Cardiac septum (tissue), 1 donor: Measurements from ENCODE around the gene SASH3. TPM values are rescaled to one million over a fixed set of nuclear protein-coding genes. Genes with fewer than 3 reads are reported as not detected.

Experiments
- DNase-seq: peaks from one replicate; pipeline ENCODE4 v3.0.0-alpha.2; 2020; ENCODE audit warnings: low spot score
- intact Hi-C: fragments of 100-400 bp; cut with DNase I; formaldehyde crosslinking; loops from one replicate; pipeline ENCODE4 v1.14.0; 2022
- total RNA-seq: library from RNA; stranded (reverse); fragmentation: NEBNext Ultra II Directional; extraction: Animal tissue kit (Norgen Biotek cat#: 25700); gene quantifications from one replicate; pipeline ENCODE4 v1.2.1, GENCODE V29; 2021
- donor health status: DM: no; HTN: no; CAD: no.

SASH3 gene
- total RNA-seq, 1 donor from 2014 or later, result 3.8 TPM

DNA sequence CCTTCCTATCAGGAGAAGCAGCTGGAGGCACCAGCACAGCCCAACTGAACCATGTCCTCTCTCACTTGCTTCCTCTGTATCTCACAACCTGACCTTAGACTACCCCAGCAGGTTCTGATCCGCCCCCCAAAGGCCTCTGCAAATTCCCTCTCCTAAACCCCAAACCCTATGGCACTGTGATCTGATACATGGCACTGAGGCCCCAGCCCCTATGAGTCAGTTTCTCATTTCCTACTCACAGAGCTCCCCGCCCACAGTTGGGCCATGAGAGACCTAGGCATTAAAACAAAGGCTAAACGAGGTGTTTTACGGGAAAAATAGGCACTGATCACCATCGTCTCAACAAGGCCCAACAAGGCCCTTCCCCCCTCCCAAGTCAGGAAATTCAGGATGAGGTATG is 19.1 kb downstream of the SASH3 start:
- intact Hi-C loops, result no loop called here
- no peak for DNase-seq

DNA sequence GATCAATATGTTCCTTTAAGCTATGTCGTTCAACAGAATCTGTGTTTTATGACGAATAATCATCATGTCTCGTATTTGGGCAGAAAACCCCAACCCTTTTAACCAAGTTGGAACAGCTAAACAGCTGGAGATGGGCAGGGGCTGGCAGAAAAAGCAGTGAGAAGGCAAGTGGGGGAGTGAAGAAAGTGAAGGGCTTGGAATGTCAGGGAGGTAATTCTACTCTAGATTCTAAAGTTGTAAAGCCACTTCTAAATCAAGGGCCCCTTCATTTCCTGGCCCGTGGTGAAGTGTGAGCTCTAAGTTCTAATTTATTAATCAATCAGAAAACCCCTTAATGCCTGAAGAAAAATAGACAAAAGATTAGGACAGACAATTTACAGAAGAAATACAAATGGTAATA is 20.4 kb downstream of the SASH3 start:
- no peak for DNase-seq
- intact Hi-C loops, result no loop called here

DNA sequence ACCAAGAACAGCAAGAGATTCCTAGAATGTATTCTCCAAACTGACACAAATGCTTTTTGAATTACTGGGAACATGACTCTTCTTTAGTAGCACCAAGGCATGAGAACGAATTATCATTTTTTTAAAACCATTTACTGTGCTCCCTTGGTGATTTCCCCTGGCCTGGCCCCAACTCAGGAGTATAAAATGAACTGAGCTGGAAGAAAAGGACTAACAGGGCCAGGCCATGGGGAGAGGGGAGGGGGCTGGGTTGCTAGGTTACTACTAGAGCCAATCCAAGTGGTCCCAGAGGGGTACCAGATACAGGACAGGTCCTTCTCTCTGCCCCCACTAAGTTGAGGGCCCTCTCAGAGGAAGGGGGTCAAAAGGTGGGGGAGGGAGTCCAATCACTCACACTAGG is 23.1 kb downstream of the SASH3 start:
- intact Hi-C loops, result no loop called here
- no peak for DNase-seq

DNA sequence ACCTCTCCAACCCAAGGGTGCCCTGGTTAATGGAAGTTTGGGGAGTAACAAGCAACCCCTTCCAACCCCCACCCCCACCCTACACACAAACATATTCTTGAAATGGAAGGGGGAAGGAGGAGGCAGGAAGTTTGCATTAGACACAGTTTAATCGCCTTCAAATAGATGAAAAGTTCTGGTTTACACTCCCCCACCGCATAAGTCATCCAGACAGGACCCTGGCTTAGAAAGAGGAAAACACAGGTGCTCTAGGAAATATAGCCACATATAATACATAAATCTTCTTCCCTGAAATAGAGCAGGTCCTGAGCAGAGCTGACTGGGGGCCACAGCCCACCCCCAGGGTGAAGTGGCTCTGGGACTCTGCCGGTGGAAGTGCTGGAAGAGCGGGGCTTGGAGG is 25.1 kb downstream of the SASH3 start:
- DNase-seq, result no peak
- intact Hi-C loops, result no loop called here

DNA sequence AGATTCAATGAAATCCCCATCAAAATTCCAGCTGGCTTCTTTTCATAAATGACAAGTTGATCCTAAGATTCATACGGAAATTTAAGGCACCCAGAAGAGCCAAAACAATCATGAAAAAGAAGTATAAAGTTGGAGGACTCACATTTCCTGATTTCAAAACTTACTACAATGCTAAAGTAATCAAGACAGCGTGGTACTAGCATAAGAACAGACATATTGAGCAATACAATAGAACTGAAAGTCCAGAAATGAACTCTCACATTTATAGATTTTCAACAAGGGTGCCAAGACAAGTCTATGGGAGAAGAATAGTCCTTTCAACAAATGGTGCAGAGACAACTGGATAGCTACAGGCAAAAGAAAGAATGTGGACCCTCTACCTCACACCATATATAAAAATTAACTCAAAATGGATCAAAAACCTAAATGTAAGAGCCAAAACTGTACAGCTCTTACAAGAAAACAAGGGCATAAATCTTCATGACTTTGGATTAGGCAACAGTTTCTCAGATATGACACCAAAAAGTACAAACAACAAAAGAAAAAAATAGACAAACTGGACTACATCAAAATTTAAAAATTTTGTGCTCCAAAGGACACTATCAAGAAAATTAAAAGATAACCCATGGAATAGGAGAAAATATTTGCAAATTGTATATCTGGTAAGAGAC is 28.5 kb downstream of the SASH3 start:
- intact Hi-C loops, result no loop called here
- DNase-seq, result no peak

DNA sequence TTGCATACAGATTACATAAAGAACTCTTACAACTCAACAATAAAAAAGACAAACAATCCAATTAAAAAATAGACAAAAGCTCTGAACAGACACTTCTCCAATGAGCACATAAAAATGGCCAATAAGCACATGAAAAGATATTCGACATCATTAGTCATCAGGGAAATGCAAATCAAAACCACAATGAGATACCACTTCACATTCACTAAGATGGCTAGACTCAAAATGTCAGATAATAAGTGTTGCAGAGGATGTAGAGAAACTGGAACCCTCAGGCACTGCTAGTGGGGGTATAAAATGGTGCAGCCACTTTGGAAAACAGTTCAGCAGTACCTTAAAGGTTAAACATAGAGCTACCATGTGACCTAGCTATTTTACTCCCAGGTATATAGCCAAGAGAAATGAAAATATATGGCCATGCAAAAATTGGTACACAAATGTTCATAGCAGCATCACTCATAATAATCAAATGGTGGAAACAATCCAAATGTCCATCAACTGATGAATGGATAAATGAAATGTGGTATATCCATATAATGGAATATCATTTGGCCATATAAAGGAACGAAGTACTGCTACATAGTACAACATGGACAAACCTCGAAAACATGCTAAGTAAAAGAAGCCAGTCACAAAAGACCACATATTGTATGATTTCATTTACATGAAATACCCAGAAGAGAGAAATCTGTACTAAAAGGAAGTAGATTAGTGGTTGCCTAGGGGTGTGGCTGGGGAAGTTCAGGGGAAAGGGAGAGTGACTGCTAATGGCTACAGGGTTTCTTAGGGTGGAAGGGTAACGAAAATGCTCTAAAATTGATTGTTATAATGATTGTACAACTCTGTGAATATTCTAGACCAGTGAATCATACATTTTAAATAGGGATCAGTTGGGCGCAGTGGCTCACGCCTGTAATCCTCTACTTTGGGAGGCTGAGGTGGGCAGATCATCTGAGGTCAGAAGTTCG is 29.4 kb downstream of the SASH3 start:
- no peak for DNase-seq
- intact Hi-C loops, result no loop called here

DNA sequence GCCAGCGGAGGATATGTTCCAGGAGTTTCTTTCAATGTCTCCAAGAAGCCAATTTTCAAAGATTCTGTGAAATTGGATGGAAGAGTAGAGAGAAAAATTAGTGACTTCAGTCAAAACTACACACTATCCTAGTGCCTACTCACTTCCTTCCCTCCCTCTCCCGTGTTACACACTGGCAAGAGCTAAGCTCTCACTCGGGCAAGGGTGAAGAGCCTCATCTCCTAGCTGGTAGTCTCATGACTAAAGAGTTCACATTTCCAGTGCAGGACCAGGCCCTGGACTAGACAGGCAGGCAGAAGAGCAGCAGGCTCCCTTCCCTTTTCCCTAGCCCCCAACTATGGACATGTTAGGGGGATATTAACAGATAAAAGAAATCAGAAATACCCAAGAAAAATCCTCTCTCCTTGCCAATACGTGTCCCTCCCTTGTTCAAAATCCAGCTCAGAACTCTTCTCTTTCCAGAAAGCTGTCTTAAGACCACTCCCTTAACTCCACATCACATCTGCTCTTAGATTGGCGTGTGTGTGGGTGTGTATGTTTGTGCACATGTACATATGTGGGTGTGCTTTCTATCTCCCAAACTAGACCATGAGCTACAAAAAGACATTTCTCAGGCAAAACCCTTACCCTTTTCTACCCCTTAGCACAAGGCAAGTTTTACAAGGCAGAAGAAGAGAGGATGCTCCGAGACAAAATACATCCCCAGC is 34.1 kb downstream of the SASH3 start:
- no peak for DNase-seq
- intact Hi-C loops, result no loop called here

DNA sequence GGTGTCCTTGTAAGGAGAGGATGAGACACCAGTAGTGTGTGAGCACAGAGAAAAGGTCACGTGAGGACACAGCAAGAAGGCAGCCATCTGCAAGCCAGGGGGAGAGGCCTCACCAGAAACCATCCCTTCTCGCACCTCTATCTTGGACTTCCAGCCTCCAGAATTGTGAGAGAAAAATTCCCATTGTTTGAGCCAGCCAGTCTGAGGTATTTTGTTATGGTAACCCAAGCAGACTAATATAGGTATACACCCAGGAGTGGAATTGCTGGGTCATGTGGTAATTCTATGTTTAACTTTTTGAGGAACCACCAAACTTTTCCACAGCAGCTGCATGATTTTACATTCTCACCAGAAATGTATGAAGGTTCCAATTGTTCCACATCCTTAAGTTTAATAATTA is 38.4 kb downstream of the SASH3 start:
- DNase-seq, result no peak
- intact Hi-C loops, result no loop called here

DNA sequence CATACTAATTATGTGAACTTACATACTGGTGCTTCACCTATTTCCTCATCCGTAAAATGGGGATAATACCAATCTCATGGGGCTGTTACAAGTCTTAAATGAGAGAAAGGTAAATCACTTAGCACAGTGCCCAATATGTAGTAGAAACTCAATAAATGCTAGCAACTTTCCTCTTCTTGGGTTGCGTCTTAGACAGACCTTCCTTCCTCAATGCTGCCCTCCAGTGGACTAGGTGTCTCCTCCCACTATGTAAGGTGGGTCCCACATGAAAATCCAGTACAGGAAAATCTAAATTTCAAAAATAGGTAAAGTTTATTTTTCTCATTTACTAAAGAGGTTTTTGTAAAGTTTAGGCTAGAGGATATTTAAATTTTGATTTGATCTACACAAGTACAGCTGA is 43.4 kb downstream of the SASH3 start:
- DNase-seq, result no peak
- intact Hi-C loops, result loop anchor here (5.0 kb wide), 1 partner anchor 216 kb away; no protein-coding TSS in a partner anchor

DNA sequence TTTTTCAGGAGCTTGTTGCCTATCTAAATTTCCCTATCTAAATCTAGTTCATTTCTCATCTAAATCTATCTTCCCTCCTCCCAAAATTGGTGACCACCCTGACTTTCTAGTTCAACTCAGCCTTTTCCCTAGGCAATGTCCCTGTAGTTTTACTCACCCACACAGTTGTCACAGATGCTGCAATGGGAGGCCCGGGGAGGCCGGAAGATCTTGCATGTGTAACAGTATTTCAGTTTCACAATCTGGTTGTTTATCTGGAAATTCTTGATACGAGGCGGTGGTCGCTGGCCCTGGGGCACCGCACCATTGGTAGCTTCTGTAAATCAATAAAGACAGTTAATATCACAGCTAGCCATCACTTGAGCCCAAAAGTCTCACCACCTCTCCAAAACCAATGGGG is 43.8 kb downstream of the SASH3 start:
- no peak for DNase-seq
- intact Hi-C loops, result loop anchor here (5.0 kb wide), 1 partner anchor 216 kb away; no protein-coding TSS in a partner anchor

DNA sequence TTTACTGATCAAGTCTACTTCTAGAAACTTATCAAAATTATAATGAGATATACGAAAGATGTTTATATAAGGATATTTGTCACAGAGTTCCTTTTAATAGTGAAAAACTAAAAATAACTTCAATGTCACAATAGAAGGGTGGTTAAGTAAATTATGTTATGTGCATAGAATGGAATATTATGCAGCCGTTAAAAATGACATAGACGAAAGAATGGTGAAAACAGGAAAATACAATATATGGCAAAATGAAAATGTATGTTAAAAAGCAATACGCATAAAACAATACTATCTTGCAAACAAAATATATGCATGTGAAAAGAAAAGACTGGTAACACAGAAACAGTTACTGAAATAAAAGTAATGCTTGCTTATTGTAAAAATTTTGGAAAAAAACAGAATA is 44.9 kb downstream of the SASH3 start:
- DNase-seq, result no peak
- intact Hi-C loops, result loop anchor here (5.0 kb wide), 1 partner anchor 217 kb away; no protein-coding TSS in a partner anchor

DNA sequence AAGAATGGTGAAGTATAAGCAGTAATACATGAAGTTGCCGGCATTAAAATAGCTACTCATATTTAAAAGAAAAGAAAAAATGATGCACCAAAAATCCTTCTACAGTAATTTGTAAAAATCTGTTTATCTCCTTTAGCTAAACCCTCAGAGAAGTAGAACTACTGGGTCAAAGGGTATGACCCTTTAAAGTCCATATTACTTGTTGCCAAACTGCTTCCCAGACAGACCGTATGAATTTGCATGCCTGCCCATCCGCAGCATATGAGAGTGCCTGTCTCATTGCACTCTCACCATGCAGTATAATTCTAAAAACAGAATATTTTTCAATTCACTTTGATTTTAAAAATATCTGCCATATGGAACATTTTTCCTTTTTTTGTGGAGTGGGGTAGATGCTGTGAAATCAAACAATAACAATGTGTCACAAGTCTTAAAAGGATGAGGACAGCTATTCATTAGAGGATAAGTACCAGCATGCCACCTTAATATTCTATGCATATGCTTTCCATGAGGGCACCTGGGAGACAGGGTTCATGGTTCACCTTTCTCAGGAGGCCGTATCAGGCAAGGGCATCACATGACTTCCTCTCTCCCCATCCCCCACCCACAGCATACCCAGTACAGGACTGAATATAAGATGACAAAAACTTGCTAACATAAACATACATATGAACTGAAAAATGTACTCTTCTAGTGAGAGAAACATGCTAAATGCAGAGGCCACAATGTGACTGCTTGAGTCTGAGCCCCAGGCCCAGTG is 46.2 kb downstream of the SASH3 start:
- no peak for DNase-seq
- intact Hi-C loops, result no loop called here

DNA sequence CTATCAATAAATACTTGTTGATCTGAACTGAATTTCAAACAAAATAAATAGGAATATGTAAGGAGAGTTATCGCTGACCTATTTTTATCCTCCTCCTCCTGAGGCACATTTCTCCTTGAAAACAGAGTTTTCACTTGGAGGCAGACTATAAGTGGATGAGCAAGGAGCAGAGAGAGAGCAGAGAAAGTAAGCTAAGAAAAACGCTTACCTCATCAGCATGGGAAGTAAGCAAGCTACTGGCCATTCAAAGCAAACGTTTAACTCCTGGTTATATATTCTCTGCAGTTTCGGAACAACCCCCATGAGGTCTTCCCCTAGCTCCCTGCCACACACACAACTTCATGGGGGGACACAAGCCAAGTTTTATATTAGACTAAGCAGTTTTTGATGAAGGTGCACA is 50.7 kb downstream of the SASH3 start:
- intact Hi-C loops, result no loop called here
- no peak for DNase-seq

DNA sequence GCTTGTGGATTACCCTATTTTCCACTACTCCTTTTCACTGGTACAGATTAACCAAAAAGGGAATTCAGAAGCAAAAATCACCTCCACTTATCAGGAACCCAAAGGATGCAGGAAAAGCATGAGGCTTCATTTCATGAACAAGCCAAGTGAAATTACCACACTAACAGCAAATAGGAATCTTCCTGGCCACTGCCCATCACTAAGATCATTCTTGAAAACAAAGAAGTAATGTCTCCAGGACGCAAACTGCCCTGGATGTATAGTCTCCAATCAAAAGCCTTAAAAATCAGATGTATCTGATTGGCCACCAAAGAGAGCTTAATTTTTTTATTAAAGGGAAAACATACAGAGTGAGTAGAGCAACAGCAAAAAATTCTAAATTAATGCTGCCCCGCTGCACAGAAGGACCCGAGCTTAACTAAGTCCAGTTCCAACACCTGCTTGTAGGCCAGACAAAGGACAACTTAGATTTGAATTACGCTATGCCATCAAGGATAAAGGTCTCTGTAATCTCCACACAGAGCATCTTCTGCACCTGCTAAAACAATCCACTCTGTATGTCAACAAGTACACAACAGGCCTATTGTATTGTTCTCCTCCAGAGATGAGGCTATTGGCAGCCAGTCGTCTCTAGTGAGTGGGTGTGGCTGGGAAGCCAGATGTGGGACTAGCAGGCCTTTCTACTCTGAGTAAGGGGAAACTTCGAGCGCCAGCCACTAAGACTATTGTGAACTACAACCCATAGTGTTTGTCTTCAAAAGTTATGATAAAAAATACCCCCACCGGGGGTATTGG is 51.5 kb downstream of the SASH3 start:
- no peak for DNase-seq
- intact Hi-C loops, result no loop called here

DNA sequence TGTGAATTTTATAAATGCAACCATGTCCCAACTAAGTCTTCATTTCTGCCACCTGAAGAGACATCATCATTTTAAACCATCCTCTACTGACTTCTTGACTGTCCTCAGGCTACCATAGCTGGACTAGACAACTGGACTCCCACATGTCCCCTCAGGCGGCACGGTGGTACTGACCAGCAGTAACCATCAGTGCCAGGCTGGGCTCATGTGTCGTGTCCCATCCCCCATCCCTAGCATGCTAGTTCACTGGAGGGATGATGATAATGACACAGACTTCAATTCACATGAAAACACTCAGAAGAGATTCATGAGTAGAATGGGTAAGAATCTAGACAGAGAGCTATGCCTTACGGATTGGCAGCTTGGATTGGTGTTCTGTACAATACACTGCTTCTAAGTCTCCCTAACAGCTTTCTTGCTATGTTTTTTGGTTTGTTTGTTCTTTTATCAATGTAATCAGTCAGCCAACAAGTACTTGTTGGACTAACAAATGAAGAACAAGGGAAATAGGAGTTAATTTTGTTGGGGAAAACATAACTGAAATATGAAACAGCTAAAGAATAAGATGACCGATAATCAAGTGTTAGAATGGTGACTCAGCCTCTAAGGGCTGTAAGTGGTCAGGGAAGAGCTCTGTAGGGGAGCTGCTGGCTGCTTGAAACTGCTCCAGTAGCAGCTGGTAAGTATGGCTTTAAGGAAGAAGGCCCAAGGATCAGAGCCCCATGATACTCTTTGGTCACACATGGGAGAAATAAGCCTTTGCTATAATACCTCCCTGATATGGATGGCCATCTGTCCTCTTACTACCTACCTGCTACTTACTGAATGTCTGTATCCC is 53.6 kb downstream of the SASH3 start:
- intact Hi-C loops, result no loop called here
- no peak for DNase-seq

DNA sequence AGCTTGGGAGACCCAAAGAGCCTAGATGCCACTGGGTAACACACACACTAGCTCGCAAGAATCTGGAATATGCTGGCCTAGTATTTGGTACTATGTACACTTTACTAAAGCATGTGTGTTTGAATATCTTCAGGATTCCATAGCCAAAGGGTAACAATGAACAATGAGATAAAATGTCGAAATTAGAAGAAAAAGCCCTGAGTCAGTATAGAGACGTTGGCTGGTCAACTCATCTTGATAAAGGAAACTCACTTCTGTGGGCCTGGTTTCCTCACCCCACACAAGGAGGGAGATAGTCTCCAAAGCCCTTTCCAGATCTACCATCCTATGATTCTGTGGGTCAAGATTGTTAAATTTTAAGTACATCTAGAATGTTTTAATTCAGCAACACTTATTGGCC is 57.1 kb downstream of the SASH3 start:
- intact Hi-C loops, result no loop called here
- no peak for DNase-seq

DNA sequence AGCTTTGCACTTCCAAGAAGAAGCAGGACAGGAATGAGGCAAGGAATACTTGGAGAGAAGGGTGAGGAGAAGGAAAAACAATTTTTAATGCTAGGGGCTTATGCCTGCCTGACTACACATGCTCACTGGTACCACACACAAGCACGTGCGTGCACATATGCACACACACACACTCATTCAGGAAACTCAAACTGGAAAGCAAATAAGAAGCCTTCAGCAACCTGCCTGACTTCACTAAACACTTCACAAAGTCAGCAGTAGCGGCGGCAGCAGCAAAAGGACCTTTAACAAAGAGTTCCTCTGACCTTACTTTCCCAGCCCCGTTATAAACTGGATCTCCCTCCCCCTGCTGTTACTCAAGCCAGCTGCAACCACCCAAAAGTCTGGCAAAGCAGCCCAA is 60.6 kb downstream of the SASH3 start:
- DNase-seq, result no peak
- intact Hi-C loops, result no loop called here
